HEK293 (cell line): ENCODE measurements around the gene FXYD5.
A peak's percentile ranks its signal among the peaks of the same experiment; 100 is the strongest.

ENCODE experiments used
- BCL11A ChIP-seq: fragments of 450-650 bp; formaldehyde crosslinking; IDR thresholded peaks from 2 replicates; pipeline ENCODE4 v1.5.1; 2016; ENCODE audit warnings: low read depth, missing biosample characterization, missing genetic modification characterization
- EGR2 ChIP-seq: fragments of 450-650 bp; formaldehyde crosslinking; IDR thresholded peaks from 2 replicates; pipeline ENCODE4 v1.5.1; 2016; ENCODE audit warnings: low read depth, missing biosample characterization, missing genetic modification characterization
- RBAK ChIP-seq: fragments of 450-650 bp; formaldehyde crosslinking; IDR thresholded peaks from 2 replicates; pipeline ENCODE4 v1.5.1; 2016; ENCODE audit warnings: missing biosample characterization, missing genetic modification characterization
- SCRT2 ChIP-seq: fragments of 450-650 bp; formaldehyde crosslinking; IDR thresholded peaks from 2 replicates; pipeline ENCODE4 v1.5.1; 2016; ENCODE audit warnings: missing biosample characterization, missing genetic modification characterization
- ZBTB10 ChIP-seq: fragments of 450-650 bp; formaldehyde crosslinking; IDR thresholded peaks from 2 replicates; pipeline ENCODE4 v1.5.1; 2016; ENCODE audit warnings: missing biosample characterization, missing genetic modification characterization
- ZBTB17 ChIP-seq: fragments of 450-650 bp; formaldehyde crosslinking; IDR thresholded peaks from 2 replicates; pipeline ENCODE4 v1.5.1; 2016; ENCODE audit warnings: missing biosample characterization, missing genetic modification characterization
- ZBTB26 ChIP-seq: fragments of 450-650 bp; formaldehyde crosslinking; optimal IDR thresholded peaks from 2 replicates; pipeline ENCODE3; 2016; ENCODE audit warnings: missing biosample characterization, mild to moderate bottlenecking, missing genetic modification characterization
- ZEB2 ChIP-seq: fragments of 450-650 bp; formaldehyde crosslinking; IDR thresholded peaks from 2 replicates; pipeline ENCODE4 v1.5.1; 2016; ENCODE audit warnings: missing biosample characterization, missing genetic modification characterization
- ZFHX2 ChIP-seq: fragments of 450-650 bp; formaldehyde crosslinking; conservative IDR thresholded peaks from 2 replicates; pipeline ENCODE4 v1.5.1; 2016; ENCODE audit warnings: missing biosample characterization, missing genetic modification characterization
- ZFP3 ChIP-seq: fragments of 450-650 bp; formaldehyde crosslinking; IDR thresholded peaks from 2 replicates; pipeline ENCODE4 v1.5.1; 2016; ENCODE audit warnings: low read depth, missing biosample characterization, missing genetic modification characterization
- ZFP37 ChIP-seq: fragments of 450-650 bp; formaldehyde crosslinking; IDR thresholded peaks from 2 replicates; pipeline ENCODE4 v1.5.1; 2016; ENCODE audit warnings: missing biosample characterization, missing genetic modification characterization
- ZNF133 ChIP-seq: fragments of 450-650 bp; formaldehyde crosslinking; IDR thresholded peaks from 2 replicates; pipeline ENCODE4 v1.5.1; 2016; ENCODE audit warnings: missing biosample characterization, missing genetic modification characterization
- ZNF416 ChIP-seq: fragments of 450-650 bp; formaldehyde crosslinking; IDR thresholded peaks from 2 replicates; pipeline ENCODE4 v1.5.1; 2016; ENCODE audit warnings: missing biosample characterization, missing genetic modification characterization
- ZNF433 ChIP-seq: fragments of 450-650 bp; formaldehyde crosslinking; IDR thresholded peaks from 2 replicates; pipeline ENCODE4 v1.5.1; 2016; ENCODE audit warnings: missing biosample characterization, missing genetic modification characterization, low read depth
- ZNF488 ChIP-seq: fragments of 450-650 bp; formaldehyde crosslinking; IDR thresholded peaks from 2 replicates; pipeline ENCODE4 v1.5.1; 2016; ENCODE audit warnings: missing biosample characterization, missing genetic modification characterization
- ZNF580 ChIP-seq: fragments of 450-650 bp; formaldehyde crosslinking; IDR thresholded peaks from 2 replicates; pipeline ENCODE4 v1.5.1; 2016; ENCODE audit warnings: missing biosample characterization, missing genetic modification characterization
- ZNF596 ChIP-seq: fragments of 450-650 bp; IDR thresholded peaks from 2 replicates; pipeline ENCODE4 v1.5.0; 2018; ENCODE audit warnings: missing biosample characterization, mild to moderate bottlenecking, missing genetic modification characterization, moderate library complexity
- ZNF624 ChIP-seq: fragments of 450-650 bp; formaldehyde crosslinking; IDR thresholded peaks from 2 replicates; pipeline ENCODE4 v1.5.1; 2017; ENCODE audit warnings: missing biosample characterization, missing genetic modification characterization
- ZNF639 ChIP-seq: fragments of 450-650 bp; formaldehyde crosslinking; IDR thresholded peaks from 2 replicates; pipeline ENCODE4 v1.5.1; 2016; ENCODE audit warnings: missing biosample characterization, missing genetic modification characterization
- ZNF664 ChIP-seq: fragments of 450-650 bp; formaldehyde crosslinking; IDR thresholded peaks from 2 replicates; pipeline ENCODE4 v1.5.1; 2016; ENCODE audit warnings: missing biosample characterization, missing genetic modification characterization
- ZNF768 ChIP-seq: fragments of 450-650 bp; formaldehyde crosslinking; IDR thresholded peaks from 2 replicates; pipeline ENCODE4 v1.5.1; 2018; ENCODE audit warnings: missing biosample characterization, mild to moderate bottlenecking, missing genetic modification characterization
- ZNF776 ChIP-seq: fragments of 450-650 bp; formaldehyde crosslinking; IDR thresholded peaks from 2 replicates; pipeline ENCODE4 v1.5.0; 2017; ENCODE audit warnings: missing biosample characterization, missing genetic modification characterization, borderline replicate concordance
- ZNF777 ChIP-seq: fragments of 450-650 bp; formaldehyde crosslinking; IDR thresholded peaks from 2 replicates; pipeline ENCODE4 v1.5.1; 2017; ENCODE audit warnings: missing biosample characterization, missing genetic modification characterization, borderline replicate concordance
- ZNF785 ChIP-seq: fragments of 450-650 bp; formaldehyde crosslinking; IDR thresholded peaks from 2 replicates; pipeline ENCODE4 v1.5.1; 2016; ENCODE audit warnings: missing biosample characterization, missing genetic modification characterization
- ZSCAN23 ChIP-seq: fragments of 450-650 bp; formaldehyde crosslinking; IDR thresholded peaks from 2 replicates; pipeline ENCODE4 v1.5.1; 2016; ENCODE audit warnings: missing biosample characterization, missing genetic modification characterization
- TF ChIP-seq, protein P1 (sequence below): fragments of 450-650 bp; formaldehyde crosslinking; IDR thresholded peaks from 2 replicates; pipeline ENCODE4 v1.5.1; 2016; ENCODE audit warnings: missing biosample characterization, missing genetic modification characterization
- TF ChIP-seq, protein P2 (sequence below): fragments of 450-650 bp; formaldehyde crosslinking; IDR thresholded peaks from 2 replicates; pipeline ENCODE4 v1.5.1; 2016; ENCODE audit warnings: missing biosample characterization, missing genetic modification characterization
- TF ChIP-seq, protein P3 (sequence below): fragments of 450-650 bp; formaldehyde crosslinking; IDR thresholded peaks from 2 replicates; pipeline ENCODE4 v1.5.1; 2016; ENCODE audit warnings: missing biosample characterization, missing genetic modification characterization

Gene FXYD5

GRCh38 chr19:35213663-35214632 is 59.4 kb downstream of the FXYD5 start (continued):
- peak; percentile 47; the same call in 1 of the 2 replicates for TF ChIP-seq RBAK (tag by site-specific recombination)
- no peak for TF ChIP-seq ZNF416
- TF ChIP-seq ZNF133 (tag by site-specific recombination), result no peak
- peak; percentile 47; the same call in 1 of the 2 replicates for TF ChIP-seq ZBTB10
- peak; percentile 100 for TF ChIP-seq SCRT2
- TF ChIP-seq, protein P1, sequence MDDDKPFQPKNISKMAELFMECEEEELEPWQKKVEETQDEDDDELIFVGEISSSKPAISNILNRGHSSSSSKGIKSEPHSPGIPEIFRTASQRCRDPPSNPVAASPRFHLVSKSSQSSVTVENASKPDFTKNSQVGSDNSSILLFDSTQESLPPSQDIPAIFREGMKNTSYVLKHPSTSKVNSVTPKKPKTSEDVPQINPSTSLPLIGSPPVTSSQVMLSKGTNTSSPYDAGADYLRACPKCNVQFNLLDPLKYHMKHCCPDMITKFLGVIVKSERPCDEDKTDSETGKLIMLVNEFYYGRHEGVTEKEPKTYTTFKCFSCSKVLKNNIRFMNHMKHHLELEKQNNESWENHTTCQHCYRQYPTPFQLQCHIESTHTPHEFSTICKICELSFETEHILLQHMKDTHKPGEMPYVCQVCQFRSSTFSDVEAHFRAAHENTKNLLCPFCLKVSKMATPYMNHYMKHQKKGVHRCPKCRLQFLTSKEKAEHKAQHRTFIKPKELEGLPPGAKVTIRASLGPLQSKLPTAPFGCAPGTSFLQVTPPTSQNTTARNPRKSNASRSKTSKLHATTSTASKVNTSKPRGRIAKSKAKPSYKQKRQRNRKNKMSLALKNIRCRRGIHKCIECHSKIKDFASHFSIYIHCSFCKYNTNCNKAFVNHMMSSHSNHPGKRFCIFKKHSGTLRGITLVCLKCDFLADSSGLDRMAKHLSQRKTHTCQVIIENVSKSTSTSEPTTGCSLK (tag by site-specific recombination), result no peak; the same call in 1 of the 2 replicates
- TF ChIP-seq, protein P2, sequence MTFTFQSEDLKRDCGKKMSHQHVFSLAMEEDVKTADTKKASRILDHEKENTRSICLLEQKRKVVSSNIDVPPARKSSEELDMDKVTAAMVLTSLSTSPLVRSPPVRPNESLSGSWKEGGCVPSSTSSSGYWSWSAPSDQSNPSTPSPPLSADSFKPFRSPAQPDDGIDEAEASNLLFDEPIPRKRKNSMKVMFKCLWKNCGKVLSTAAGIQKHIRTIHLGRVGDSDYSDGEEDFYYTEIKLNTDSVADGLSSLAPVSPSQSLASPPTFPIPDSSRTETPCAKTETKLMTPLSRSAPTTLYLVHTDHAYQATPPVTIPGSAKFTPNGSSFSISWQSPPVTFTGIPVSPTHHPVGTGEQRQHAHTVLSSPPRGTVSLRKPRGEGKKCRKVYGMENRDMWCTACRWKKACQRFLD (tag by site-specific recombination), result no peak
- TF ChIP-seq ZFP37 (tag by site-specific recombination), result peak; percentile 96
- no peak for TF ChIP-seq ZNF433 (tag by site-specific recombination)
- no peak for TF ChIP-seq ZNF785 (tag by site-specific recombination)
- TF ChIP-seq, protein P3, sequence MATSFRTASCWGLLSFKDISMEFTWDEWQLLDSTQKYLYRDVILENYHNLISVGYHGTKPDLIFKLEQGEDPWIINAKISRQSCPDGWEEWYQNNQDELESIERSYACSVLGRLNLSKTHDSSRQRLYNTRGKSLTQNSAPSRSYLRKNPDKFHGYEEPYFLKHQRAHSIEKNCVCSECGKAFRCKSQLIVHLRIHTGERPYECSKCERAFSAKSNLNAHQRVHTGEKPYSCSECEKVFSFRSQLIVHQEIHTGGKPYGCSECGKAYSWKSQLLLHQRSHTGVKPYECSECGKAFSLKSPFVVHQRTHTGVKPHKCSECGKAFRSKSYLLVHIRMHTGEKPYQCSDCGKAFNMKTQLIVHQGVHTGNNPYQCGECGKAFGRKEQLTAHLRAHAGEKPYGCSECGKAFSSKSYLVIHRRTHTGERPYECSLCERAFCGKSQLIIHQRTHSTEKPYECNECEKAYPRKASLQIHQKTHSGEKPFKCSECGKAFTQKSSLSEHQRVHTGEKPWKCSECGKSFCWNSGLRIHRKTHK (tag by site-specific recombination), result no peak
- no peak for TF ChIP-seq ZNF777 (tag by site-specific recombination)
- TF ChIP-seq ZNF664 (tag by site-specific recombination), result no peak
- TF ChIP-seq ZNF639 (tag by site-specific recombination), result peak; percentile 20; the same call in 1 of the 2 replicates
- TF ChIP-seq ZNF624 (tag by site-specific recombination), result no peak
- no peak for TF ChIP-seq ZNF768 (tag by site-specific recombination)
- no peak for TF ChIP-seq ZFP3
- TF ChIP-seq ZNF580 (tag by site-specific recombination), result no peak
- TF ChIP-seq ZNF776 (tag by site-specific recombination), result no peak
- no peak for TF ChIP-seq ZNF596
- peak; percentile 92 for TF ChIP-seq BCL11A (tag by site-specific recombination)
- no peak for TF ChIP-seq EGR2
- peak; percentile 96 for TF ChIP-seq ZEB2
- no peak for TF ChIP-seq ZSCAN23 (tag by site-specific recombination)
- TF ChIP-seq ZFHX2 (tag by site-specific recombination), result peak; percentile 51
- TF ChIP-seq ZNF488 (tag by site-specific recombination), result no peak; the same call in 1 of the 2 replicates
- TF ChIP-seq ZBTB17 (tag by site-specific recombination), result peak; percentile 73
- peak; percentile 23 for TF ChIP-seq ZBTB26 (tag by site-specific recombination)
